A673 (cell line): ENCODE results near the gene SCGB1D1. TPM values are rescaled to one million over a fixed set of nuclear protein-coding genes. Genes with fewer than 3 reads are reported as not detected.
A peak's percentile ranks its signal among the peaks of the same experiment; 100 is the strongest.

Experiments used
- BruUV-seq: library from RNA; stranded (reverse); fragments of 400-500 nt; replicated peaks from 2 replicates; lab custom pipeline; 2021; lab: Mats Ljungman, UMichigan
- CTCF ChIA-PET: fragments of 300-600 bp; sonication (Branson Sonifier 250); formaldehyde crosslinking; loops from one replicate; lab custom pipeline; 2022; ENCODE audit warnings: antibody characterized with exemption; lab: Charles Lee
- POLR2A ChIA-PET: fragments of 300-600 bp; sonication (Branson Sonifier 250); formaldehyde crosslinking; loops from one replicate; lab custom pipeline; 2022; ENCODE audit warnings: antibody characterized with exemption; ENCODE audit not compliant: low non-redundant PET; lab: Charles Lee
- DNase-seq: peaks from one replicate; pipeline ENCODE4 v3.0.0-alpha.2; 2015; ENCODE audit warnings: low spot score
- H3K27ac ChIP-seq: fragments of 200-600 bp; sonication (generic); 2 replicates; pipeline ENCODE4 v1.5.1; 2016; ENCODE audit warnings: mixed run types, low read depth, mild to moderate bottlenecking, mixed read lengths, antibody characterized with exemption, low read length; ENCODE audit not compliant: poor library complexity, severe bottlenecking
- H3K27me3 ChIP-seq: fragments of 200-600 bp; sonication (generic); replicated peaks from 2 replicates; pipeline ENCODE4 v1.6.1; 2017; ENCODE audit warnings: mixed run types, low read depth, mild to moderate bottlenecking, mixed read lengths, antibody characterized with exemption, low read length; ENCODE audit not compliant: insufficient read depth, poor library complexity
- H3K36me3 ChIP-seq: fragments of 200-600 bp; sonication (generic); 2 replicates; pipeline ENCODE4 v1.6.1; 2016; ENCODE audit warnings: mixed run types, mild to moderate bottlenecking, mixed read lengths, antibody characterized with exemption, low read length; ENCODE audit not compliant: insufficient read depth, poor library complexity, severe bottlenecking
- H3K4me1 ChIP-seq: fragments of 200-600 bp; sonication (generic); 2 replicates; pipeline ENCODE4 v1.6.1; 2017; ENCODE audit warnings: mixed run types, mild to moderate bottlenecking, mixed read lengths, antibody characterized with exemption, low read length; ENCODE audit not compliant: insufficient read depth, poor library complexity, severe bottlenecking
- H3K4me3 ChIP-seq: fragments of 200-600 bp; sonication (generic); 2 replicates; pipeline ENCODE4 v1.5.1; 2016; ENCODE audit warnings: low read depth, mixed run types, mild to moderate bottlenecking, mixed read lengths, low read length; ENCODE audit not compliant: poor library complexity, severe bottlenecking
- H3K9me3 ChIP-seq: fragments of 200-600 bp; sonication (generic); 2 replicates; pipeline ENCODE4 v1.6.1; 2016; ENCODE audit warnings: mixed run types, low read depth, mild to moderate bottlenecking, mixed read lengths, antibody characterized with exemption, low read length; ENCODE audit not compliant: poor library complexity, severe bottlenecking
- EZH2 ChIP-seq: fragments of 200-600 bp; sonication (generic); IDR thresholded peaks from 2 replicates; pipeline ENCODE4 v1.6.1; 2017; ENCODE audit warnings: borderline replicate concordance, low read depth, mild to moderate bottlenecking, mixed read lengths, antibody characterized with exemption, low read length; ENCODE audit not compliant: poor library complexity, severe bottlenecking
- intact Hi-C: fragments of 100-400 bp; cut with micrococcal nuclease; formaldehyde crosslinking; loops from one replicate; pipeline ENCODE4 v1.10.0; 2022; ENCODE audit not compliant: unreplicated experiment
- total RNA-seq: library from RNA; stranded (reverse); gene quantifications from 2 replicates; pipeline ENCODE4 v1.2.3, GENCODE V29; 2021
- TF ChIP-seq, protein P1 (sequence below): fragments of 300-800, 200-600 bp; sonication (generic); conservative IDR thresholded peaks from 2 replicates; pipeline ENCODE4 v1.5.1; 2017; ENCODE audit warnings: low read depth, mild to moderate bottlenecking, antibody characterized with exemption, low read length, moderate library complexity, mixed read lengths

SCGB1D1 gene
- total RNA-seq, 1 experiment from 2014 or later, result not detected

DNA sequence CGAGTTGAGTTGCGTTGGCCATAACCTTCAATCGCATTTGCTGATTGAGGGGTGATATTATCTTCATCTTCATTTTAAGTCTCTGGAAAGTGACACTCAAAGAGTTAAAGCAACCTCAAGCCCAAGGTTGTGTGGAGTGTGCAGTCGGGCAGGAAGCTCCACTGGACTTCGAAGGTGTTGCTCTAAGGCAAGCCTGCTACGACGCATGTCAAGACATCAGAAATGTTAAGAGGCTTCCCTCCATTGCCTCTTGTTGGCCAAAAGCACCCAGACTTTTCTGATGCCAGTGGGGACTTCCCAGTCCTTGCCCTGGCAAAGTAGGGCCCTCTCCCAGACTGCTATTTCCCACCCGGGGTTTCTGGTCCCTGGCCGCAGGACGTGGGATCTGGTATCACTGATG lies 23.6 kb upstream of the SCGB1D1 start:
- ChIA-PET POLR2A (no interaction called here), CTCF (no interaction called here)
- Histone ChIP-seq H3K27me3 (peaks cover 24% of the 10 kb centered on the region), H3K4me1 (no peaks in the 10 kb centered on the region), H3K4me3 (no peak overlapping the region), H3K9me3 (no peaks in the 10 kb centered on the region), H3K27ac (no peak overlapping the region), H3K36me3 (no peaks in the 10 kb centered on the region)
- intact Hi-C loops, result no loop called here
- no TSS peak for BruUV-seq
- no peak for DNase-seq
- no peak for TF ChIP-seq EZH2

DNA sequence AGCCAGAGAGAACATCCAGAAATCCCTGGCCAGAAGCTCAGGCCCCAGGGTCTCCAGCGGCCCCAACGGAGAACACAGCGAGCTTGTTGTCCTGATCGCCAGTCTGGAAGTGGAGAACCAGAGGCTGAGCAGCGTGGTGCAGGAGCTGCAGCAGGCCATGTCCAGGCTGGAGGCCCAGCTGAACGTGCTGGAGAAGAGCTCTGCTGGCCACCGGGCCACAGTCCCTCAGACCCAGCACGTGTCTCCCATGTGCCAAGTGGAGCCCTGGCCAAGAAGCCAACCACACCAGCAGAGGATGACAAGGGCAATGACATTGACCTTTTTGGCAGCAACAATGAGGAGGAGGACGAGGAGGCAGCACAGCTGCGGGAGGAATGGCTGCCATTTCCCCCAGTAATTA lies 20.6 kb upstream of the SCGB1D1 start:
- DNase-seq, result no peak
- peaks cover 53% of the 10 kb centered on the region for H3K27me3 ChIP-seq
- no peaks in the 10 kb centered on the region for H3K9me3 ChIP-seq
- H3K36me3 ChIP-seq, result no peaks in the 10 kb centered on the region
- TF ChIP-seq, protein P1, sequence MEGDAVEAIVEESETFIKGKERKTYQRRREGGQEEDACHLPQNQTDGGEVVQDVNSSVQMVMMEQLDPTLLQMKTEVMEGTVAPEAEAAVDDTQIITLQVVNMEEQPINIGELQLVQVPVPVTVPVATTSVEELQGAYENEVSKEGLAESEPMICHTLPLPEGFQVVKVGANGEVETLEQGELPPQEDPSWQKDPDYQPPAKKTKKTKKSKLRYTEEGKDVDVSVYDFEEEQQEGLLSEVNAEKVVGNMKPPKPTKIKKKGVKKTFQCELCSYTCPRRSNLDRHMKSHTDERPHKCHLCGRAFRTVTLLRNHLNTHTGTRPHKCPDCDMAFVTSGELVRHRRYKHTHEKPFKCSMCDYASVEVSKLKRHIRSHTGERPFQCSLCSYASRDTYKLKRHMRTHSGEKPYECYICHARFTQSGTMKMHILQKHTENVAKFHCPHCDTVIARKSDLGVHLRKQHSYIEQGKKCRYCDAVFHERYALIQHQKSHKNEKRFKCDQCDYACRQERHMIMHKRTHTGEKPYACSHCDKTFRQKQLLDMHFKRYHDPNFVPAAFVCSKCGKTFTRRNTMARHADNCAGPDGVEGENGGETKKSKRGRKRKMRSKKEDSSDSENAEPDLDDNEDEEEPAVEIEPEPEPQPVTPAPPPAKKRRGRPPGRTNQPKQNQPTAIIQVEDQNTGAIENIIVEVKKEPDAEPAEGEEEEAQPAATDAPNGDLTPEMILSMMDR, result no peak
- no peak for TF ChIP-seq EZH2
- intact Hi-C loops, result no loop called here
- no peaks in the 10 kb centered on the region for H3K4me1 ChIP-seq
- no TSS peak for BruUV-seq
- no peak overlapping the region for H3K4me3 ChIP-seq
- ChIA-PET POLR2A (no interaction called here), CTCF (interaction anchor here (0.6 kb wide), 1 partner anchor 27 kb away, joined by 3 read pairs; no protein-coding TSS in a partner anchor)
- no peak overlapping the region for H3K27ac ChIP-seq

DNA sequence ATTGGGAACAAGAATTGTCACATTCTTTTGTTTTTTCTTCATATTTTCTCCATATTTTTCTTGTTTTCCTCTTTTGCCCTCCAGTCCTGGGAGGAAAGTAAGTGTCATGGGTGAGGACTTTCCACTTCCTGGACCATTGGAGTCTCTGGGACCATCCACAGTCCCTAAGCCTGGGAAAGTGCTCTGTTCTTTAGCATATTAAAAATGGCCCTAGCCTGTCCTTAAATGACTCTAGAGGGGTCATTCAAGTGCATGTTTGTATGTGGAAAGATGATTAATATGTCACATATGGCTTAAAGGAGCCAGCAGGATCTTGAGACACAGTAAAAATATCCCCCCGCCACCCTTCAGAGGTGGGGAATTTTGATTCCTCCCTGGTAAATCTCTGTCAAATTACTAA lies 20.1 kb upstream of the SCGB1D1 start:
- H3K36me3 ChIP-seq, result no peaks in the 10 kb centered on the region
- TF ChIP-seq, protein P1, result no peak
- TF ChIP-seq EZH2, result no peak
- no peaks in the 10 kb centered on the region for H3K9me3 ChIP-seq
- no TSS peak for BruUV-seq
- no peaks in the 10 kb centered on the region for H3K4me1 ChIP-seq
- intact Hi-C loops, result loop anchor here (2.0 to 5.0 kb wide), 3 partner anchors 37 to 209 kb away; partner anchors contain the start of gene SCGB2A1
- no peak overlapping the region for H3K27ac ChIP-seq
- peaks cover 56% of the 10 kb centered on the region for H3K27me3 ChIP-seq
- no peak overlapping the region for H3K4me3 ChIP-seq
- CTCF ChIA-PET, result interaction anchor here (0.6 kb wide), 1 partner anchor 27 kb away, joined by 3 read pairs; no protein-coding TSS in a partner anchor
- POLR2A ChIA-PET, result no interaction called here
- no peak for DNase-seq

DNA sequence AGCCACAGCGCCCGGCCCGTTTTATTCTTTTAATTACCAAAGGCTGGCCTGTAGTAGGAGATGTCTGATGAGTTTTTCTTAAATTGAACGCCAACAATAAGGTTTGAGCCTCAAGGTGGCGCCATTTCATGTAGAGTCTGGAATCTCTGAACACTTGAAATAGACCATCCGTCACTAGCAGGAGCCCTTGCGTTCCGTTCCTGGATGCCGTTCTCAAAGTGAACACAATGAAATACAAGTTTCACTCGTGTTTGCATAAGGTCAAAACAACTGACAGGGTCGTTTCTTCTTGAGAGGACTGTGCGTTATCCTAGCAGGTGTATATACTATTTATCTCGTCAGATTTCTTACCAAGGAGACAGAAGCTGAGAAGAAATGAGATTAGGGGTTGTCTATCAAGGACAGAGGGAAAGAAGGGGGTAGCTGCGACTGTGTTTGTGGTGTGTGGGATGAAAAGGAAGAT lies 18.7 kb upstream of the SCGB1D1 start:
- no peaks in the 10 kb centered on the region for H3K36me3 ChIP-seq
- peaks cover 68% of the 10 kb centered on the region for H3K27me3 ChIP-seq
- no peaks in the 10 kb centered on the region for H3K9me3 ChIP-seq
- H3K4me1 ChIP-seq, result no peaks in the 10 kb centered on the region
- CTCF ChIA-PET, result interaction anchor here (0.6 to 0.9 kb wide), 4 partner anchors 24 to 273 kb away, joined by 3 to 8 read pairs (median 6); no protein-coding TSS in a partner anchor
- intact Hi-C loops, result loop anchor here (2.0 to 5.0 kb wide), 3 partner anchors 36 to 208 kb away; partner anchors contain the start of gene SCGB2A1
- no peak overlapping the region for H3K27ac ChIP-seq
- peak overlapping the region; percentile 19 for H3K4me3 ChIP-seq
- POLR2A ChIA-PET, result no interaction called here
- BruUV-seq, result no TSS peak
- TF ChIP-seq EZH2, result no peak
- TF ChIP-seq, protein P1, result peak; percentile 85
- DNase-seq, result peak; percentile 92
